ENCODE data around the gene AIF1L.

GRCh38 chr9:131119600-131119999 lies 23.3 kb downstream of the AIF1L start:
- TF ChIP-seq, protein P1, sequence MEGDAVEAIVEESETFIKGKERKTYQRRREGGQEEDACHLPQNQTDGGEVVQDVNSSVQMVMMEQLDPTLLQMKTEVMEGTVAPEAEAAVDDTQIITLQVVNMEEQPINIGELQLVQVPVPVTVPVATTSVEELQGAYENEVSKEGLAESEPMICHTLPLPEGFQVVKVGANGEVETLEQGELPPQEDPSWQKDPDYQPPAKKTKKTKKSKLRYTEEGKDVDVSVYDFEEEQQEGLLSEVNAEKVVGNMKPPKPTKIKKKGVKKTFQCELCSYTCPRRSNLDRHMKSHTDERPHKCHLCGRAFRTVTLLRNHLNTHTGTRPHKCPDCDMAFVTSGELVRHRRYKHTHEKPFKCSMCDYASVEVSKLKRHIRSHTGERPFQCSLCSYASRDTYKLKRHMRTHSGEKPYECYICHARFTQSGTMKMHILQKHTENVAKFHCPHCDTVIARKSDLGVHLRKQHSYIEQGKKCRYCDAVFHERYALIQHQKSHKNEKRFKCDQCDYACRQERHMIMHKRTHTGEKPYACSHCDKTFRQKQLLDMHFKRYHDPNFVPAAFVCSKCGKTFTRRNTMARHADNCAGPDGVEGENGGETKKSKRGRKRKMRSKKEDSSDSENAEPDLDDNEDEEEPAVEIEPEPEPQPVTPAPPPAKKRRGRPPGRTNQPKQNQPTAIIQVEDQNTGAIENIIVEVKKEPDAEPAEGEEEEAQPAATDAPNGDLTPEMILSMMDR (IDR thresholded peaks at IDR 0.05; ENCODE audit: poor library complexity): no peak
- TF ChIP-seq EZH2 (IDR thresholded peaks at IDR 0.05; ENCODE audit: borderline replicate concordance): no peak
